NCI-H82 treated with DMSO at 0.1 percent for 48 hours (cell line): ENCODE results near the gene PTPN4.

Experiments used
- DNase-seq: peaks from one replicate; lab custom pipeline; 2025; ENCODE audit not compliant: unreplicated experiment; lab: John Stamatoyannopoulos, UW

Gene PTPN4

GRCh38 chr2:119852214-119852613 is 92.5 kb downstream of the PTPN4 start:
- no peak for DNase-seq

GRCh38 chr2:119853777-119854399 is 94.2 kb downstream of the PTPN4 start:
- DNase-seq, result no peak

GRCh38 chr2:119856469-119856901 is 96.8 kb downstream of the PTPN4 start:
- DNase-seq, result no peak

GRCh38 chr2:119857742-119858141 is 98.0 kb downstream of the PTPN4 start:
- DNase-seq, result no peak

- no peak for DNase-seq
These were observed 99.8 kb downstream of the PTPN4 start for GRCh38 chr2:119859528-119859927.

- DNase-seq, result peak; percentile 93
These were observed 101.2 kb downstream of the PTPN4 start for GRCh38 chr2:119860924-119861323.

- DNase-seq, result no peak
These were observed 102.6 kb downstream of the PTPN4 start for GRCh38 chr2:119862127-119862889.

- no peak for DNase-seq
These were observed 104.6 kb downstream of the PTPN4 start for GRCh38 chr2:119864318-119864717.

GRCh38 chr2:119871725-119872124 is 112.0 kb downstream of the PTPN4 start:
- DNase-seq, result no peak

- peak; percentile 75 for DNase-seq
These were observed 113.9 kb downstream of the PTPN4 start for GRCh38 chr2:119873350-119874315.

GRCh38 chr2:119879502-119879901 is 119.8 kb downstream of the PTPN4 start:
- no peak for DNase-seq

- DNase-seq, result no peak
These were observed 129.0 kb downstream of the PTPN4 start for GRCh38 chr2:119888680-119889079.

- no peak for DNase-seq
These were observed 138.1 kb downstream of the PTPN4 start for GRCh38 chr2:119897736-119898395.

- DNase-seq, result no peak
These were observed 141.3 kb downstream of the PTPN4 start for GRCh38 chr2:119901013-119901412.

- DNase-seq, result no peak
These were observed 150.8 kb downstream of the PTPN4 start for GRCh38 chr2:119910566-119910965.

- no peak for DNase-seq
These were observed 154.5 kb downstream of the PTPN4 start for GRCh38 chr2:119914266-119914665.

- DNase-seq, result no peak
These were observed 162.1 kb downstream of the PTPN4 start for GRCh38 chr2:119921825-119922224.

- no peak for DNase-seq
These were observed 163.0 kb downstream of the PTPN4 start for GRCh38 chr2:119922699-119923098.

GRCh38 chr2:119929537-119929936 is 169.8 kb downstream of the PTPN4 start:
- DNase-seq, result no peak

GRCh38 chr2:119932809-119933208 is 173.1 kb downstream of the PTPN4 start:
- DNase-seq, result no peak

GRCh38 chr2:119934319-119934718 is 174.6 kb downstream of the PTPN4 start:
- DNase-seq, result no peak
